Gastrocnemius medialis (tissue), 4 donors: ENCODE results near the gene MED26.

ENCODE experiments used
- POLR2A ChIP-seq, 2 donors: fragments of 450-650 bp; IDR thresholded peaks; one replicate each; pipeline ENCODE4 v1.6.1; 2017; ENCODE audit warnings: antibody characterized with exemption in 2 of 2, mild to moderate bottlenecking in 2 of 2, moderate library complexity in 2 of 2
- TF ChIP-seq, protein P1 (sequence below), 5 experiments: fragments of 450-650 bp in 3 of 5; fragments of 200-600 bp in 2 of 5; sonication (generic) in 2 of 5; IDR thresholded peaks in 4 of 5; conservative IDR thresholded peaks in 1 of 5; 1 replicate in 4 of 5; 2 replicates in 1 of 5; pipeline ENCODE4 v1.5.1; 2016 to 2019; ENCODE audit warnings: antibody characterized with exemption in 5 of 5, mild to moderate bottlenecking in 3 of 5, moderate library complexity in 3 of 5

DNA sequence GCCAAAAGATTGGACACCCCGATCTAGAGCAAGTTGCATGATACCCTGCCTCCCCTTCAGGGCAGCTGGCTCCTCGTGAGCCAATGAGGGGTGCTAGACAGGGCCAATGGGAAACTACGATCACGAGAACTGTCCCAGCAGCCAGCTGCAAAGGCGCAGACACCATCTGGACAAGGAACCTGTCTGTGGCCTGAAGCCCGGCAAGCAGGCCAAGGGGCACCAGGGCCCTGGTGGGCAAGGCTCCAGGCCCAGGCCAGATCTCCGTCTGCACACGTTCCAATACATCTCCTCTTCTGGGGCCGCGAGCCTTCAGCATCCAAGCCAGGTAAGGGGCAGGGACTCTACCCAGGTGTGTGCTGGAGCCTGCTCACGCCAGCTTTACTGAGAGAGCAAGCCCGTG lies 20.2 kb downstream of the MED26 start:
- TF ChIP-seq, protein P1, sequence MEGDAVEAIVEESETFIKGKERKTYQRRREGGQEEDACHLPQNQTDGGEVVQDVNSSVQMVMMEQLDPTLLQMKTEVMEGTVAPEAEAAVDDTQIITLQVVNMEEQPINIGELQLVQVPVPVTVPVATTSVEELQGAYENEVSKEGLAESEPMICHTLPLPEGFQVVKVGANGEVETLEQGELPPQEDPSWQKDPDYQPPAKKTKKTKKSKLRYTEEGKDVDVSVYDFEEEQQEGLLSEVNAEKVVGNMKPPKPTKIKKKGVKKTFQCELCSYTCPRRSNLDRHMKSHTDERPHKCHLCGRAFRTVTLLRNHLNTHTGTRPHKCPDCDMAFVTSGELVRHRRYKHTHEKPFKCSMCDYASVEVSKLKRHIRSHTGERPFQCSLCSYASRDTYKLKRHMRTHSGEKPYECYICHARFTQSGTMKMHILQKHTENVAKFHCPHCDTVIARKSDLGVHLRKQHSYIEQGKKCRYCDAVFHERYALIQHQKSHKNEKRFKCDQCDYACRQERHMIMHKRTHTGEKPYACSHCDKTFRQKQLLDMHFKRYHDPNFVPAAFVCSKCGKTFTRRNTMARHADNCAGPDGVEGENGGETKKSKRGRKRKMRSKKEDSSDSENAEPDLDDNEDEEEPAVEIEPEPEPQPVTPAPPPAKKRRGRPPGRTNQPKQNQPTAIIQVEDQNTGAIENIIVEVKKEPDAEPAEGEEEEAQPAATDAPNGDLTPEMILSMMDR (IDR thresholded peaks at IDR 0.05 in 4 of 5, conservative IDR thresholded peaks at IDR 0.05 in 1 of 5), result no peak
- TF ChIP-seq POLR2A (IDR thresholded peaks at IDR 0.05), result peak in 1 of 2 donors; percentile 28
